GM23338 (cell line): ENCODE measurements around the gene MAN1B1. TPM values are rescaled to one million over a fixed set of nuclear protein-coding genes. Genes with fewer than 3 reads are reported as not detected.
"Not testable (repeated sequence)": the region's sequence is repeated elsewhere in the genome, so short reads cannot be mapped to it uniquely, and the experiment has no call there.

Experiments used
- ATAC-seq: fragments of 200-7000 bp; cut with Tn5 transposase; 3 replicates; pipeline ENCODE4 v1.9.1; 2020
- DNase-seq: peaks from one replicate; pipeline ENCODE4 v3.0.0-alpha.2; 2015; ENCODE audit warnings: low spot score
- H2AFZ ChIP-seq: fragments of 200-600 bp; sonication (generic); 2 replicates; pipeline ENCODE4 v1.8.0; 2016; ENCODE audit warnings: antibody characterized with exemption, mild to moderate bottlenecking, moderate library complexity
- H3F3A ChIP-seq: fragments of 200-600 bp; sonication (generic); replicated peaks from 2 replicates; pipeline ENCODE4 v1.8.0; 2017; ENCODE audit warnings: antibody characterized with exemption, mixed run types, low read depth
- H3K27ac ChIP-seq: fragments of 200-600 bp; sonication (generic); 2 replicates; pipeline ENCODE4 v1.6.1; 2016; ENCODE audit warnings: low read depth
- H3K27me3 ChIP-seq: fragments of 200-600 bp; sonication (generic); 2 replicates; pipeline ENCODE4 v1.8.0; 2016; ENCODE audit warnings: mild to moderate bottlenecking, mixed run types, moderate library complexity; ENCODE audit not compliant: insufficient read depth
- H3K36me3 ChIP-seq: fragments of 200-600 bp; sonication (generic); 2 replicates; pipeline ENCODE4 v1.8.0; 2016; ENCODE audit warnings: mild to moderate bottlenecking; ENCODE audit not compliant: insufficient read depth
- H3K4me1 ChIP-seq: fragments of 200-600 bp; sonication (generic); 2 replicates; pipeline ENCODE4 v1.8.0; 2016; ENCODE audit warnings: mild to moderate bottlenecking, moderate library complexity; ENCODE audit not compliant: insufficient read depth
- H3K4me2 ChIP-seq: fragments of 200-600 bp; sonication (generic); 2 replicates; pipeline ENCODE4 v1.7.1; 2017; ENCODE audit warnings: mixed run types
- H3K4me3 ChIP-seq: fragments of 200-600 bp; sonication (generic); 2 replicates; pipeline ENCODE4 v1.6.1; 2016; ENCODE audit warnings: mixed run types
- H3K79me2 ChIP-seq: fragments of 200-600 bp; sonication (generic); replicated peaks from 2 replicates; pipeline ENCODE4 v1.8.0; 2017; ENCODE audit warnings: mild to moderate bottlenecking; ENCODE audit not compliant: insufficient read depth
- H3K9me2 ChIP-seq: fragments of 200-600 bp; sonication (generic); 2 replicates; pipeline ENCODE4 v1.8.0; 2017; ENCODE audit not compliant: insufficient read depth
- H4K20me1 ChIP-seq: fragments of 200-600 bp; sonication (generic); replicated peaks from 2 replicates; pipeline ENCODE4 v1.8.0; 2017; ENCODE audit warnings: mild to moderate bottlenecking; ENCODE audit not compliant: insufficient read depth
- H3K27ac Mint-ChIP-seq: 2 replicates; pipeline ENCODE4 v1.8.0; 2020; ENCODE audit warnings: inconsistent platforms, mild to moderate bottlenecking, moderate library complexity, mixed read lengths
- H3K27me3 Mint-ChIP-seq: 3 replicates; pipeline ENCODE4 v1.8.0; 2022; ENCODE audit warnings: low read depth, mild to moderate bottlenecking, moderate library complexity, mixed read lengths, inconsistent platforms; ENCODE audit not compliant: insufficient read depth, poor library complexity
- H3K36me3 Mint-ChIP-seq: 3 replicates; pipeline ENCODE4 v1.8.0; 2021; ENCODE audit warnings: low read depth, mild to moderate bottlenecking, inconsistent platforms, moderate library complexity, mixed read lengths
- H3K4me1 Mint-ChIP-seq: 3 replicates; pipeline ENCODE4 v1.8.0; 2020; ENCODE audit warnings: mild to moderate bottlenecking, inconsistent platforms, mixed read lengths
- H3K4me3 Mint-ChIP-seq: 3 replicates; pipeline ENCODE4 v1.8.0; 2021; ENCODE audit warnings: moderate library complexity, mild to moderate bottlenecking, inconsistent platforms, mixed read lengths
- H3K9me3 Mint-ChIP-seq: 3 replicates; pipeline ENCODE4 v1.8.0; 2020; ENCODE audit warnings: moderate library complexity, mild to moderate bottlenecking, inconsistent platforms, mixed read lengths
- EZH2 ChIP-seq: fragments of 200-600 bp; sonication (generic); IDR thresholded peaks from one replicate; pipeline ENCODE4 v1.8.0; 2017; ENCODE audit warnings: antibody characterized with exemption, mild to moderate bottlenecking, low read depth; ENCODE audit not compliant: unreplicated experiment
- EZH2phosphoT487 ChIP-seq: fragments of 200-600 bp; sonication (generic); IDR thresholded peaks from one replicate; pipeline ENCODE4 v1.8.1; 2018; ENCODE audit warnings: antibody characterized with exemption; ENCODE audit not compliant: unreplicated experiment
- JUNB ChIP-seq: IDR thresholded peaks from one replicate; pipeline ENCODE4 v1.6.1; 2016; ENCODE audit warnings: antibody characterized with exemption; ENCODE audit not compliant: unreplicated experiment
- STAT1 ChIP-seq: IDR thresholded peaks from one replicate; pipeline ENCODE4 v1.6.1; 2016; ENCODE audit warnings: antibody characterized with exemption; ENCODE audit not compliant: unreplicated experiment
- ZNF331 ChIP-seq: fragments of 250-450 bp; sonication (Bioruptor Pico); IDR thresholded peaks from 2 replicates; pipeline ENCODE4 v1.5.0; 2020; ENCODE audit warnings: low read depth, mild to moderate bottlenecking, moderate library complexity
- polyA plus RNA-seq: library from polyadenylated mRNA; unstranded; fragments of >200 nt; fragmentation: Nextera tagmentation; extraction: Ambion mirVana; gene quantifications from 2 replicates; pipeline ENCODE4 v1.2.1, GENCODE V29; 2016
- total RNA-seq: library from RNA; depleted of rRNA; stranded (reverse); fragments of >200 nt; shearing (Covaris generic); gene quantifications from 2 replicates; pipeline ENCODE4 v1.2.3, GENCODE V29; 2014
- TF ChIP-seq, protein P1 (sequence below): IDR thresholded peaks from one replicate; pipeline ENCODE4 v1.6.1; 2018; ENCODE audit warnings: antibody characterized with exemption; ENCODE audit not compliant: unreplicated experiment
- TF ChIP-seq, protein P2 (sequence below): fragments of 250-450 bp; sonication (Bioruptor Pico); IDR thresholded peaks from 2 replicates; pipeline ENCODE4 v1.5.0; 2020; ENCODE audit warnings: mild to moderate bottlenecking, moderate library complexity

Gene MAN1B1
- total and polyA plus RNA-seq, 2 experiments from 2014 or later, result 15.7 to 39.9 TPM

DNA sequence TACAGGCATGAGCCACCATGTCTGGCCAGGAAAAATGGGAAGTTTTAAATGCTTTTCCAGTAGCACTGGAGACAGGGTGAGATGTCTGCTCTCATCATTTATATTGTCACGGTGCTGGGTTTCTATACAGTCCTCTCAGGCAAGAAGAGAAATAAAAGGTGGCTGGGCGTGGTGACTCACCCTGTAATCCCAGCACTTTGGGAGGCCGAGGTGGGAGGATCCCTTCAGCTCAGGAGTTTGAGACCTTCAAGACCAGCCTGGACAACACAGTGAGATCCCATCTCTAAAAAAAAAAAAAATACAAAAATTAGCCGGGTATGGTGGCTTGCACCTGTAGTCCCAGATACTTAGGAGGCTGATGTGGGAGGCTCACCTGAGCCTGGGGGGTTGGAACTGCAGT lies 47.4 kb downstream of the MAN1B1 start:
- no peaks in the 10 kb centered on the region for H3F3A ChIP-seq
- TF ChIP-seq, protein P1, sequence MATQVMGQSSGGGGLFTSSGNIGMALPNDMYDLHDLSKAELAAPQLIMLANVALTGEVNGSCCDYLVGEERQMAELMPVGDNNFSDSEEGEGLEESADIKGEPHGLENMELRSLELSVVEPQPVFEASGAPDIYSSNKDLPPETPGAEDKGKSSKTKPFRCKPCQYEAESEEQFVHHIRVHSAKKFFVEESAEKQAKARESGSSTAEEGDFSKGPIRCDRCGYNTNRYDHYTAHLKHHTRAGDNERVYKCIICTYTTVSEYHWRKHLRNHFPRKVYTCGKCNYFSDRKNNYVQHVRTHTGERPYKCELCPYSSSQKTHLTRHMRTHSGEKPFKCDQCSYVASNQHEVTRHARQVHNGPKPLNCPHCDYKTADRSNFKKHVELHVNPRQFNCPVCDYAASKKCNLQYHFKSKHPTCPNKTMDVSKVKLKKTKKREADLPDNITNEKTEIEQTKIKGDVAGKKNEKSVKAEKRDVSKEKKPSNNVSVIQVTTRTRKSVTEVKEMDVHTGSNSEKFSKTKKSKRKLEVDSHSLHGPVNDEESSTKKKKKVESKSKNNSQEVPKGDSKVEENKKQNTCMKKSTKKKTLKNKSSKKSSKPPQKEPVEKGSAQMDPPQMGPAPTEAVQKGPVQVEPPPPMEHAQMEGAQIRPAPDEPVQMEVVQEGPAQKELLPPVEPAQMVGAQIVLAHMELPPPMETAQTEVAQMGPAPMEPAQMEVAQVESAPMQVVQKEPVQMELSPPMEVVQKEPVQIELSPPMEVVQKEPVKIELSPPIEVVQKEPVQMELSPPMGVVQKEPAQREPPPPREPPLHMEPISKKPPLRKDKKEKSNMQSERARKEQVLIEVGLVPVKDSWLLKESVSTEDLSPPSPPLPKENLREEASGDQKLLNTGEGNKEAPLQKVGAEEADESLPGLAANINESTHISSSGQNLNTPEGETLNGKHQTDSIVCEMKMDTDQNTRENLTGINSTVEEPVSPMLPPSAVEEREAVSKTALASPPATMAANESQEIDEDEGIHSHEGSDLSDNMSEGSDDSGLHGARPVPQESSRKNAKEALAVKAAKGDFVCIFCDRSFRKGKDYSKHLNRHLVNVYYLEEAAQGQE, result no peak
- TF ChIP-seq ZNF331 (CRISPR knock-in tag) (no peak), EZH2phosphoT487 (no peak), STAT1 (no peak), JUNB (no peak), EZH2 (no peak)
- TF ChIP-seq, protein P2, sequence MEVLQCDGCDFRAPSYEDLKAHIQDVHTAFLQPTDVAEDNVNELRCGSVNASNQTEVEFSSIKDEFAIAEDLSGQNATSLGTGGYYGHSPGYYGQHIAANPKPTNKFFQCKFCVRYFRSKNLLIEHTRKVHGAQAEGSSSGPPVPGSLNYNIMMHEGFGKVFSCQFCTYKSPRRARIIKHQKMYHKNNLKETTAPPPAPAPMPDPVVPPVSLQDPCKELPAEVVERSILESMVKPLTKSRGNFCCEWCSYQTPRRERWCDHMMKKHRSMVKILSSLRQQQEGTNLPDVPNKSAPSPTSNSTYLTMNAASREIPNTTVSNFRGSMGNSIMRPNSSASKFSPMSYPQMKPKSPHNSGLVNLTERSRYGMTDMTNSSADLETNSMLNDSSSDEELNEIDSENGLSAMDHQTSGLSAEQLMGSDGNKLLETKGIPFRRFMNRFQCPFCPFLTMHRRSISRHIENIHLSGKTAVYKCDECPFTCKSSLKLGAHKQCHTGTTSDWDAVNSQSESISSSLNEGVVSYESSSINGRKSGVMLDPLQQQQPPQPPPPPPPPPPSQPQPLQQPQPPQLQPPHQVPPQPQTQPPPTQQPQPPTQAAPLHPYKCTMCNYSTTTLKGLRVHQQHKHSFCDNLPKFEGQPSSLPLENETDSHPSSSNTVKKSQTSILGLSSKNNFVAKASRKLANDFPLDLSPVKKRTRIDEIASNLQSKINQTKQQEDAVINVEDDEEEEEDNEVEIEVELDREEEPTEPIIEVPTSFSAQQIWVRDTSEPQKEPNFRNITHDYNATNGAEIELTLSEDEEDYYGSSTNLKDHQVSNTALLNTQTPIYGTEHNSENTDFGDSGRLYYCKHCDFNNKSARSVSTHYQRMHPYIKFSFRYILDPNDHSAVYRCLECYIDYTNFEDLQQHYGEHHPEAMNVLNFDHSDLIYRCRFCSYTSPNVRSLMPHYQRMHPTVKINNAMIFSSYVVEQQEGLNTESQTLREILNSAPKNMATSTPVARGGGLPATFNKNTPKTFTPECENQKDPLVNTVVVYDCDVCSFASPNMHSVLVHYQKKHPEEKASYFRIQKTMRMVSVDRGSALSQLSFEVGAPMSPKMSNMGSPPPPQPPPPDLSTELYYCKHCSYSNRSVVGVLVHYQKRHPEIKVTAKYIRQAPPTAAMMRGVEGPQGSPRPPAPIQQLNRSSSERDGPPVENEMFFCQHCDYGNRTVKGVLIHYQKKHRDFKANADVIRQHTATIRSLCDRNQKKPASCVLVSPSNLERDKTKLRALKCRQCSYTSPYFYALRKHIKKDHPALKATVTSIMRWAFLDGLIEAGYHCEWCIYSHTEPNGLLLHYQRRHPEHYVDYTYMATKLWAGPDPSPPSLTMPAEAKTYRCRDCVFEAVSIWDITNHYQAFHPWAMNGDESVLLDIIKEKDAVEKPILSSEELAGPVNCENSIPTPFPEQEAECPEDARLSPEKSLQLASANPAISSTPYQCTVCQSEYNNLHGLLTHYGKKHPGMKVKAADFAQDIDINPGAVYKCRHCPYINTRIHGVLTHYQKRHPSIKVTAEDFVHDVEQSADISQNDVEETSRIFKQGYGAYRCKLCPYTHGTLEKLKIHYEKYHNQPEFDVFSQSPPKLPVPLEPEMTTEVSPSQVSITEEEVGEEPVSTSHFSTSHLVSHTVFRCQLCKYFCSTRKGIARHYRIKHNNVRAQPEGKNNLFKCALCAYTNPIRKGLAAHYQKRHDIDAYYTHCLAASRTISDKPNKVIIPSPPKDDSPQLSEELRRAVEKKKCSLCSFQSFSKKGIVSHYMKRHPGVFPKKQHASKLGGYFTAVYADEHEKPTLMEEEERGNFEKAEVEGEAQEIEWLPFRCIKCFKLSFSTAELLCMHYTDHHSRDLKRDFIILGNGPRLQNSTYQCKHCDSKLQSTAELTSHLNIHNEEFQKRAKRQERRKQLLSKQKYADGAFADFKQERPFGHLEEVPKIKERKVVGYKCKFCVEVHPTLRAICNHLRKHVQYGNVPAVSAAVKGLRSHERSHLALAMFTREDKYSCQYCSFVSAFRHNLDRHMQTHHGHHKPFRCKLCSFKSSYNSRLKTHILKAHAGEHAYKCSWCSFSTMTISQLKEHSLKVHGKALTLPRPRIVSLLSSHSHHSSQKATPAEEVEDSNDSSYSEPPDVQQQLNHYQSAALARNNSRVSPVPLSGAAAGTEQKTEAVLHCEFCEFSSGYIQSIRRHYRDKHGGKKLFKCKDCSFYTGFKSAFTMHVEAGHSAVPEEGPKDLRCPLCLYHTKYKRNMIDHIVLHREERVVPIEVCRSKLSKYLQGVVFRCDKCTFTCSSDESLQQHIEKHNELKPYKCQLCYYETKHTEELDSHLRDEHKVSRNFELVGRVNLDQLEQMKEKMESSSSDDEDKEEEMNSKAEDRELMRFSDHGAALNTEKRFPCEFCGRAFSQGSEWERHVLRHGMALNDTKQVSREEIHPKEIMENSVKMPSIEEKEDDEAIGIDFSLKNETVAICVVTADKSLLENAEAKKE (CRISPR knock-in tag), result no peak
- Mint-ChIP-seq H3K27me3 (peaks cover 39% of the 10 kb centered on the region), H3K27ac (no peak overlapping the region), H3K4me3 (no peak overlapping the region), H3K36me3 (no peaks in the 10 kb centered on the region), H3K4me1 (peaks cover 7% of the 10 kb centered on the region; the same call in 2 of the 3 replicates), H3K9me3 (no peaks in the 10 kb centered on the region)
- H4K20me1 ChIP-seq, result no peaks in the 10 kb centered on the region
- H3K36me3 ChIP-seq, result no peaks in the 10 kb centered on the region
- no peak for ATAC-seq
- DNase-seq, result no peak
- H3K9me2 ChIP-seq, result no peaks in the 10 kb centered on the region
- H3K4me1 ChIP-seq, result peaks cover 12% of the 10 kb centered on the region
- no peak overlapping the region for H2AFZ ChIP-seq
- H3K27me3 ChIP-seq, result peaks cover 41% of the 10 kb centered on the region
- H3K27ac ChIP-seq, result no peak overlapping the region
- H3K4me2 ChIP-seq, result no peak overlapping the region
- H3K4me3 ChIP-seq, result no peak overlapping the region
- no peaks in the 10 kb centered on the region for H3K79me2 ChIP-seq

DNA sequence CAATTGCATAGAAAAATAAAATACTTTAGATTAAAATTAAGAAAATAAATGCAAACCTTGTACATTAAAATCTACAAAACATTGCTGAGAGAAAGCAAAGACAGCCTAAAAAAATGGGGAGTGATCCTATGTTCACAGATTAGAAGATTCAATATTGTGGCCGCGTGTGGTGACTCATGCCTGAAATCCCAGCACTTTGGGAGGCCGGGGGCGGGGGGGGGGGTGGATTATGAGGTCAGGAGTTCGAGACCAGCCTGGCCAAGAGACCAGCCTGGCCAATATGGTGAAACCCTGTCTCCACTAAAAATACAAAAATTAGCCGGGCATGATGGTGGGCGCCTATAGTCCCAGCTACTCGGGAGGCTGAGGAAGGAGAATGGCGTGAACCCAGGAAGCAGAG lies 48.4 kb downstream of the MAN1B1 start:
- H3K36me3 ChIP-seq, ATAC-seq, H3K9me3 Mint-ChIP-seq, H2AFZ ChIP-seq, H3K4me3 ChIP-seq, H3K79me2 ChIP-seq, H3K9me2 ChIP-seq, H3K27ac Mint-ChIP-seq, H3K27ac ChIP-seq, H3K4me3 Mint-ChIP-seq, H3F3A ChIP-seq, H3K36me3 Mint-ChIP-seq, H4K20me1 ChIP-seq, H3K4me2 ChIP-seq, DNase-seq: not testable (repeated sequence)
- peaks cover 51% of the 10 kb centered on the region for H3K27me3 ChIP-seq
- H3K4me1 Mint-ChIP-seq, result peaks cover 10% of the 10 kb centered on the region
- peaks cover 48% of the 10 kb centered on the region for H3K27me3 Mint-ChIP-seq
- H3K4me1 ChIP-seq, result peaks cover 12% of the 10 kb centered on the region
